Panc1 (cell line): ENCODE results near the gene LY6G6C. TPM values are rescaled to one million over a fixed set of nuclear protein-coding genes. Genes with fewer than 3 reads are reported as not detected.

ENCODE experiments used
- ATAC-seq: fragments of 200-7000 bp; cut with Tn5 transposase; 2 replicates; pipeline ENCODE4 v1.9.1; 2020; ENCODE audit warnings: mild to moderate bottlenecking, moderate library complexity
- BruUV-seq: library from RNA; stranded (reverse); fragments of 400-500 nt; replicated peaks from 2 replicates; lab custom pipeline; 2021; lab: Mats Ljungman, UMichigan
- CTCF ChIA-PET: fragments of 300-600 bp; sonication (Branson Sonifier 250); formaldehyde crosslinking; loops from one replicate; lab custom pipeline; 2022; ENCODE audit warnings: antibody characterized with exemption; lab: Charles Lee
- POLR2A ChIA-PET: fragments of 300-600 bp; sonication (Branson Sonifier 250); formaldehyde crosslinking; loops from one replicate; lab custom pipeline; 2022; ENCODE audit warnings: antibody characterized with exemption; lab: Charles Lee
- DNase-seq: peaks from one replicate; pipeline ENCODE4 v3.0.0-alpha.2; 2010; ENCODE audit warnings: low read depth, low spot score
- H3K27ac ChIP-seq: 2 replicates; pipeline ENCODE4 v1.5.1; 2011; ENCODE audit warnings: mild to moderate bottlenecking, low read length, inconsistent platforms
- H3K27me3 ChIP-seq: fragments of 200-500 bp; sonication (Bioruptor generic); 2 replicates; pipeline ENCODE4 v1.6.0; 2014; ENCODE audit warnings: low read length, inconsistent platforms; ENCODE audit not compliant: control insufficient read depth, insufficient read depth
- H3K36me3 ChIP-seq: fragments of 200-500 bp; sonication (Bioruptor generic); 2 replicates; pipeline ENCODE4 v1.5.1; 2014; ENCODE audit warnings: inconsistent platforms, mild to moderate bottlenecking, low read length, moderate library complexity; ENCODE audit not compliant: control insufficient read depth, insufficient read depth
- H3K4me1 ChIP-seq: 2 replicates; pipeline ENCODE4 v1.5.1; 2011; ENCODE audit warnings: inconsistent platforms, mild to moderate bottlenecking, low read length, moderate library complexity; ENCODE audit not compliant: control insufficient read depth, insufficient read depth
- H3K4me3 ChIP-seq, 2 experiments: 2 replicates each; pipeline ENCODE4 v1.5.1; 2011 to 2012; ENCODE audit warnings: low read depth in 2 of 2, low read length in 2 of 2, mild to moderate bottlenecking in 2 of 2, inconsistent platforms in 1 of 2, moderate library complexity in 1 of 2
- H3K9me3 ChIP-seq: fragments of 200-500 bp; sonication (Bioruptor generic); 2 replicates; pipeline ENCODE4 v1.5.1; 2014; ENCODE audit warnings: low read depth, mild to moderate bottlenecking, inconsistent platforms, low read length, moderate library complexity; ENCODE audit not compliant: control insufficient read depth, insufficient read depth
- CTCF ChIP-seq: fragments of 450-650 bp; IDR thresholded peaks from 2 replicates; pipeline ENCODE4 v1.5.1; 2017; ENCODE audit warnings: mild to moderate bottlenecking
- POLR2AphosphoS5 ChIP-seq: IDR thresholded peaks from 2 replicates; pipeline ENCODE4 v1.6.1; 2012; ENCODE audit warnings: mild to moderate bottlenecking, low read depth, low read length, moderate library complexity
- SIN3A ChIP-seq: IDR thresholded peaks from 2 replicates; pipeline ENCODE4 v1.6.1; 2012; ENCODE audit warnings: low read depth, mild to moderate bottlenecking, low read length, moderate library complexity, borderline replicate concordance; ENCODE audit not compliant: insufficient read depth
- TCF7L2 ChIP-seq: IDR thresholded peaks from 2 replicates; pipeline ENCODE4 v1.6.1; 2011; ENCODE audit warnings: mild to moderate bottlenecking, low read depth, low read length, inconsistent platforms
- in situ Hi-C: cut with HindIII; loops from 2 replicates; pipeline ENCODE4 v1.10.0; 2016; ENCODE audit warnings: low sequenced_read_pairs, low pct_unique_long_range_greater_than_20kb
- intact Hi-C: fragments of 100-400 bp; cut with micrococcal nuclease; formaldehyde crosslinking; loops from one replicate; pipeline ENCODE4 v1.10.0; 2022; ENCODE audit not compliant: unreplicated experiment
- total RNA-seq: library from RNA; stranded (reverse); gene quantifications from one replicate; pipeline ENCODE4 v1.2.1, GENCODE V29; 2021; ENCODE audit not compliant: unreplicated experiment
- TF ChIP-seq, protein P1 (sequence below), 2 experiments: IDR thresholded peaks; 2 replicates each; pipeline ENCODE4 v1.6.1; 2011 to 2012; ENCODE audit warnings: low read depth in 2 of 2, control low read depth in 1 of 2, low read length in 1 of 2, mild to moderate bottlenecking in 1 of 2, moderate library complexity in 1 of 2; ENCODE audit not compliant: insufficient read depth in 1 of 2

LY6G6C gene
- total RNA-seq, 1 experiment from 2014 or later: 0.23 TPM

- H3K27me3 ChIP-seq: no peaks in the 10 kb centered on the region
Observed at GRCh38 chr6:31692353-31692752, 29.2 kb downstream of the LY6G6C start.

GRCh38 chr6:31691564-31692108 lies 29.9 kb downstream of the LY6G6C start:
- intact Hi-C loops (no loop called here), in situ Hi-C loops (no loop called here)
- ChIA-PET CTCF (interaction anchor here (0.6 kb wide), 1 partner anchor 12 kb away, joined by 3 read pairs; the partner anchor contains the start of gene ABHD16A), POLR2A (no interaction called here)
- no peak overlapping the region for H3K27ac ChIP-seq
- no peaks in the 10 kb centered on the region for H3K4me1 ChIP-seq
- ATAC-seq: no peak
- no peaks in the 10 kb centered on the region for H3K27me3 ChIP-seq
- DNase-seq: no peak
- no TSS peak for BruUV-seq
- H3K36me3 ChIP-seq: 0 out of 2 replicates have a peak, but pooled peaks cover 5% of the 10 kb centered on the region
- no peak for TF ChIP-seq POLR2AphosphoS5
- TF ChIP-seq, protein P1, sequence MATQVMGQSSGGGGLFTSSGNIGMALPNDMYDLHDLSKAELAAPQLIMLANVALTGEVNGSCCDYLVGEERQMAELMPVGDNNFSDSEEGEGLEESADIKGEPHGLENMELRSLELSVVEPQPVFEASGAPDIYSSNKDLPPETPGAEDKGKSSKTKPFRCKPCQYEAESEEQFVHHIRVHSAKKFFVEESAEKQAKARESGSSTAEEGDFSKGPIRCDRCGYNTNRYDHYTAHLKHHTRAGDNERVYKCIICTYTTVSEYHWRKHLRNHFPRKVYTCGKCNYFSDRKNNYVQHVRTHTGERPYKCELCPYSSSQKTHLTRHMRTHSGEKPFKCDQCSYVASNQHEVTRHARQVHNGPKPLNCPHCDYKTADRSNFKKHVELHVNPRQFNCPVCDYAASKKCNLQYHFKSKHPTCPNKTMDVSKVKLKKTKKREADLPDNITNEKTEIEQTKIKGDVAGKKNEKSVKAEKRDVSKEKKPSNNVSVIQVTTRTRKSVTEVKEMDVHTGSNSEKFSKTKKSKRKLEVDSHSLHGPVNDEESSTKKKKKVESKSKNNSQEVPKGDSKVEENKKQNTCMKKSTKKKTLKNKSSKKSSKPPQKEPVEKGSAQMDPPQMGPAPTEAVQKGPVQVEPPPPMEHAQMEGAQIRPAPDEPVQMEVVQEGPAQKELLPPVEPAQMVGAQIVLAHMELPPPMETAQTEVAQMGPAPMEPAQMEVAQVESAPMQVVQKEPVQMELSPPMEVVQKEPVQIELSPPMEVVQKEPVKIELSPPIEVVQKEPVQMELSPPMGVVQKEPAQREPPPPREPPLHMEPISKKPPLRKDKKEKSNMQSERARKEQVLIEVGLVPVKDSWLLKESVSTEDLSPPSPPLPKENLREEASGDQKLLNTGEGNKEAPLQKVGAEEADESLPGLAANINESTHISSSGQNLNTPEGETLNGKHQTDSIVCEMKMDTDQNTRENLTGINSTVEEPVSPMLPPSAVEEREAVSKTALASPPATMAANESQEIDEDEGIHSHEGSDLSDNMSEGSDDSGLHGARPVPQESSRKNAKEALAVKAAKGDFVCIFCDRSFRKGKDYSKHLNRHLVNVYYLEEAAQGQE (IDR thresholded peaks at IDR 0.05; ENCODE audit: insufficient read depth in 1 of 2, low read depth in 2 of 2, low read length in 1 of 2): no peak
- TF ChIP-seq CTCF: no peak
- no peak for TF ChIP-seq SIN3A
- no peak for TF ChIP-seq TCF7L2
- H3K9me3 ChIP-seq: no peaks in the 10 kb centered on the region
- H3K4me3 ChIP-seq: no peak overlapping the region

More at GRCh38 chr6:31692353-31692752, 29.2 kb downstream of the LY6G6C start:
- no peak for ATAC-seq
- Histone ChIP-seq H3K36me3 (0 out of 2 replicates have a peak, but pooled peaks cover 5% of the 10 kb centered on the region), H3K4me3 (no peak overlapping the region), H3K4me1 (no peaks in the 10 kb centered on the region), H3K9me3 (no peaks in the 10 kb centered on the region), H3K27ac (no peak overlapping the region)
- intact Hi-C loops: no loop called here
- DNase-seq: no peak
- TF ChIP-seq POLR2AphosphoS5: no peak
- TF ChIP-seq TCF7L2: no peak
- no peak for TF ChIP-seq CTCF
- no peak for TF ChIP-seq SIN3A
- TF ChIP-seq, protein P1 (IDR thresholded peaks at IDR 0.05; ENCODE audit: insufficient read depth in 1 of 2, low read depth in 2 of 2, low read length in 1 of 2): no peak
- BruUV-seq: no TSS peak
- POLR2A ChIA-PET: no interaction called here
- CTCF ChIA-PET: interaction anchor here (0.6 kb wide), 1 partner anchor 11 kb away, joined by 3 read pairs; the partner anchor contains the start of gene ABHD16A
- in situ Hi-C loops: no loop called here
